ENCODE results near the gene TRPM8.

- TF ChIP-seq POLR2AphosphoS5 (IDR thresholded peaks at IDR 0.05) (no peak), CTCF (IDR thresholded peaks at IDR 0.05) (no peak), EP300 (IDR thresholded peaks at IDR 0.05) (no peak)
Observed at GRCh38 chr2:233919319-233919718, 2.1 kb downstream of the TRPM8 start.

Data from stomach (tissue), 4 donors.